ENCODE data around the gene ULBP3. TPM values are rescaled to one million over a fixed set of nuclear protein-coding genes. Genes with fewer than 3 reads are reported as not detected.

ULBP3 gene
- 17.3 and 21.7 TPM in 2 replicates for total RNA-seq

GRCh38 chr6:150068720-150069648, at the start of gene ULBP3:
TSS of gene ULBP3 (minus strand) at chr6:150069121. CDS start at chr6:150069066, 55 bp downstream.

DNA sequence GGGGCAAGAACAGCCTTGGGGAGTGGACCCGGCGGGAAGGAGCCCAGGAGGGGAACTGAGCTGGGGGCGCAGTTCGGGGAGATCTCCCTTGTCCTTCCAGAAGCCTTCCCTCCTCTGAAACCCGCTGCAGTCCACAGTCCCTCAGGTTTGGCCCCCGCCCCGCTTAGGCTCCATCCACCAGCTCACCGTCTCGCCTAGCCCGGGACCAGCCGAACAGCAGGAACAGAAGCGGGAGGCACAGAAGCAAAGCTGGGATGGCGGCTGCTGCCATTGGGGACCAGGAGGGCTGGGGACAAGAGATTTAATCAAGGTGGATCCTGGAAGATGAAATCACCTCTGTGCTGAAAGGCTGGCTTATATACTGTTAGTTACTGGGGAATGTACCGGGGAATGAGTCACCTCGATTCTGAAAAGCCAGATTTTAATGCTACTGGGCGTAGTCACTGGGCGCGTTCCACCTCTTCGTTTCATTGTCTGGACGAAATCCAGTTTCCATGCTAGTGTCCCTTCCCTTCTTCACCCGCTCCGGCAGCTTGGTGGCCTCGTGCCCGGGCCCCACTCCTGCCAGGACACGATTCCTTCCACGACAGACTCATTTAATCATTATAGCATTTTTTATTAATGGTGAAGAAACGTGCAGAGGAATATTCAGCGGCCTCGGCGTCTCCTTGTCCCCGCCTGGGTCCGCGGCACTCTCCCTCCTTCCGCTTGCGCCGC, 43.6 kb downstream of the ULBP3 start, which contains the start of gene RAET1L:
Gene RAET1L, minus strand, starts transcription at position 332 of the 717 bp plus-strand sequence. Its CDS starts 61 bp downstream, at position 271.

Other genes with a start within 250 kb of the ULBP3 start
- 47.3 and 50.0 TPM in 2 replicates for gene LRP11, start 204.8 kb downstream of the ULBP3 start, total RNA-seq
- 1.5 and 2.2 TPM in 2 replicates for gene RAET1E, start 171.0 kb downstream of the ULBP3 start, total RNA-seq
- 1.4 and 2.6 TPM in 2 replicates for gene RAET1G, start 146.0 kb downstream of the ULBP3 start, total RNA-seq
- gene ULBP2, start 127.1 kb downstream of the ULBP3 start, total RNA-seq = 1.5 and 2.2 TPM in 2 replicates
- 0.37 and 0.59 TPM in 2 replicates for gene ULBP1, start 105.2 kb downstream of the ULBP3 start, total RNA-seq
- gene RAET1L, start 43.6 kb downstream of the ULBP3 start, total RNA-seq = not detected in 2 replicates
- under 0.01 TPM in 1 of 2 replicates, not detected in the other for gene PPP1R14C, start 73.9 kb upstream of the ULBP3 start, total RNA-seq

All from subcutaneous preadipocyte (primary cell).